ENCODE measurements around the gene CFAP61. TPM values are rescaled to one million over a fixed set of nuclear protein-coding genes. Genes with fewer than 3 reads are reported as not detected.
"Not testable (repeated sequence)": the region's sequence is repeated elsewhere in the genome, so short reads cannot be mapped to it uniquely, and the experiment has no call there.

CFAP61 gene
- total RNA-seq, 2 experiments from 2014 or later, result not detected

- CTCF ChIA-PET, result no interaction called here
- intact Hi-C loops (cut with micrococcal nuclease), result no loop called here
Observed at GRCh38 chr20:20241976-20242375, 189.6 kb downstream of the CFAP61 start.

GRCh38 chr20:20244384-20244783 lies 192.1 kb downstream of the CFAP61 start:
- DNase-seq; ATAC-seq; CTCF ChIA-PET; H3K27me3 Mint-ChIP-seq; H3K9me3 Mint-ChIP-seq; intact Hi-C loops (cut with micrococcal nuclease); H3K4me3 Mint-ChIP-seq; H3K36me3 Mint-ChIP-seq (ENCODE audit: low read depth); H3K27ac Mint-ChIP-seq; H3K4me1 Mint-ChIP-seq (ENCODE audit: low read depth); POLR2A ChIA-PET: not testable (repeated sequence)

More at GRCh38 chr20:20241976-20242375, 189.6 kb downstream of the CFAP61 start:
- Mint-ChIP-seq H3K9me3 (no peaks in the 10 kb centered on the region), H3K36me3 (ENCODE audit: low read depth) (no peaks in the 10 kb centered on the region), H3K27me3 (peaks cover 9% of the 10 kb centered on the region), H3K4me1 (ENCODE audit: low read depth) (no peaks in the 10 kb centered on the region), H3K27ac (no peak overlapping the region), H3K4me3 (no peak overlapping the region)
- POLR2A ChIA-PET, result no interaction called here
- no peak for DNase-seq
- no peak for ATAC-seq
- no peak for TF ChIP-seq CTCF (IDR thresholded peaks at IDR 0.05)

- H3K27ac Mint-ChIP-seq, result no peak overlapping the region
- H3K27me3 Mint-ChIP-seq, result peaks cover 6% of the 10 kb centered on the region
- intact Hi-C loops (cut with micrococcal nuclease), result no loop called here
- ATAC-seq, result no peak
- POLR2A ChIA-PET, result no interaction called here
- H3K9me3 Mint-ChIP-seq, result no peaks in the 10 kb centered on the region
- H3K4me1 Mint-ChIP-seq (ENCODE audit: low read depth), result no peaks in the 10 kb centered on the region
- no peaks in the 10 kb centered on the region for H3K36me3 Mint-ChIP-seq (ENCODE audit: low read depth)
- CTCF ChIA-PET, result interaction anchor here (0.7 to 2.2 kb wide), 2 partner anchors 9 to 39 kb away, joined by 3 to 9 read pairs; no protein-coding TSS in a partner anchor
- TF ChIP-seq CTCF (IDR thresholded peaks at IDR 0.05), result no peak
- no peak for DNase-seq
- no peak overlapping the region for H3K4me3 Mint-ChIP-seq
Observed at GRCh38 chr20:20246996-20247633, 194.8 kb downstream of the CFAP61 start.

- ATAC-seq, result no peak
- Mint-ChIP-seq H3K36me3 (ENCODE audit: low read depth) (no peaks in the 10 kb centered on the region), H3K9me3 (no peaks in the 10 kb centered on the region), H3K27me3 (peaks cover 4% of the 10 kb centered on the region), H3K4me1 (ENCODE audit: low read depth) (no peaks in the 10 kb centered on the region), H3K27ac (no peak overlapping the region), H3K4me3 (no peak overlapping the region)
- POLR2A ChIA-PET, result no interaction called here
- no peak for TF ChIP-seq CTCF (IDR thresholded peaks at IDR 0.05)
- intact Hi-C loops (cut with micrococcal nuclease), result no loop called here
- no peak for DNase-seq
- CTCF ChIA-PET, result interaction anchor here (1.4 to 1.5 kb wide), 2 partner anchors 11 to 165 kb away, joined by 3 to 9 read pairs; no protein-coding TSS in a partner anchor
Observed at GRCh38 chr20:20248620-20249200, 196.4 kb downstream of the CFAP61 start.

- H3K27me3 Mint-ChIP-seq, result peaks cover 2% of the 10 kb centered on the region
- POLR2A ChIA-PET, result no interaction called here
- H3K4me1 Mint-ChIP-seq (ENCODE audit: low read depth), result no peaks in the 10 kb centered on the region
- CTCF ChIA-PET, result interaction anchor here (1.3 kb wide), 1 partner anchor 15 kb away, joined by 3 read pairs; no protein-coding TSS in a partner anchor
- H3K36me3 Mint-ChIP-seq (ENCODE audit: low read depth), result no peaks in the 10 kb centered on the region
- H3K27ac Mint-ChIP-seq, result no peak overlapping the region
- H3K4me3 Mint-ChIP-seq, result no peak overlapping the region
- TF ChIP-seq CTCF (IDR thresholded peaks at IDR 0.05), result no peak
- ATAC-seq (no peak), DNase-seq (no peak)
- intact Hi-C loops (cut with micrococcal nuclease), result no loop called here
- H3K9me3 Mint-ChIP-seq, result no peaks in the 10 kb centered on the region
Observed at GRCh38 chr20:20251317-20251716, 199.0 kb downstream of the CFAP61 start.

Measured in activated CD8-positive, alpha-beta T cell treated with anti-CD3 and anti-CD28 coated beads for 36 hours (primary cell).